Activated gamma-delta T cell treated with anti-CD3 and anti-CD28 coated beads, Interleukin-2, amount 50 U/mL, for 16 hours (primary cell): Measurements from ENCODE around the gene C1QTNF4.
A peak's percentile ranks its signal among the peaks of the same experiment; 100 is the strongest.

Source experiments
- DNase-seq: peaks from one replicate; pipeline ENCODE4 v3.0.0-alpha.2; 2020; ENCODE audit warnings: low read depth

The C1QTNF4 gene

DNA sequence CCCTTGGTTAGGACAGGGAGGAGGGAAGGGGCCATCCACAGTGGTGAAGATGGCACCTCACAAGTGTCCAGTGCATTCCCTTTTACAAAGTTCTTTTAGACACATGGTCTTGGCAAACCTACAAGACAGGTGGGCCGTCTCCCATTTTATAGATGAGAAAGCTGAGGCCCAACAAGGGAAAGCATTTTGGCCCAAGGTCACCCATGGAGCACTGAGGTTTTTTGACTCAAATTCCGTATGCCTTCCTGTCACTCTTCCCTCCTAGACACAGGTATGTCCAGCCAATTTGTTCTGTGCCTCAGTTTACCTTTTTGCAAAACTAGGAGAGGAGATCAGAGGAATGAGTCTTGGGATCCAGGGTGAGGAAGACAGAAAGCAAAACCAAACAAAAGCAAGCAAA lies 1.2 kb downstream of the C1QTNF4 start:
- DNase-seq: no peak

DNA sequence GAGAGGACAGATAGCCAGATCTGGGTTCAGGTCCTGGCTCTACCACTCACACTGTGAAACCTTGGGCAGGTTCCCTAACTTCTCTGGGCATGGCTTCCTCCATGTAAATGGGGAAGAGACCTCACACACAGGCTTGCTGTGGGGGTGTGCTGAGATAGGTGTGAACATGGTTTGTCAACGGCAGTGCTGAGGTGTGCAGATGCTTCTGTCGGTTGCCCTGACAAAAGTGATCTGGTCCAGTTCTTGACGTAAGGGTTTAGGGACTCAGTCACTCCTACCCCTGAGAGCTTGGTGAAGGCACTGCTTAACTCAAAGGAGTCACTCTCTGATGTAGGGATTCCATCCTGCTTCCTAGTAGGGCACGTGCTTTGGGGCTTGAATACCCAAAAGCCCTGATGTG lies 2.0 kb downstream of the C1QTNF4 start:
- DNase-seq: no peak

DNA sequence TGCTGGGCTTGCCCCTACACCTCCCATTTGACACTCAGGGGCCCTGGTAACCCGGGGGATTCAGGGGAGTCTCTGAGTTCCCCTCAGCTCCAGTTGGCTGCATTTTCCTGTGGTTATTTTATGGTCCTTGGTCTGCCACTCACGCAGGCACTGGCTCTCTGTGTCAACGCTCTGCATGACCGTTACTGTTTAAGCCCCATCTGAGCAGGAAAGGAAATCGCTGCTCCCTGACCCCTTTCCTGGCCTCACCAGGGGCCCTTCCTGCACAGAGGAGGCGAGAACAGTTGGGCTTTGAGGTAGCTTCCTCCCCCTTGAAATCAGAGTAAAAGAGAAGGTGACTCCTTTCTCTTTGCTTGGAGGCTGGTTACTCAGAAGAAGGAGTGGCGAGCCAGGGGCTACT lies 2.4 kb downstream of the C1QTNF4 start:
- no peak for DNase-seq

DNA sequence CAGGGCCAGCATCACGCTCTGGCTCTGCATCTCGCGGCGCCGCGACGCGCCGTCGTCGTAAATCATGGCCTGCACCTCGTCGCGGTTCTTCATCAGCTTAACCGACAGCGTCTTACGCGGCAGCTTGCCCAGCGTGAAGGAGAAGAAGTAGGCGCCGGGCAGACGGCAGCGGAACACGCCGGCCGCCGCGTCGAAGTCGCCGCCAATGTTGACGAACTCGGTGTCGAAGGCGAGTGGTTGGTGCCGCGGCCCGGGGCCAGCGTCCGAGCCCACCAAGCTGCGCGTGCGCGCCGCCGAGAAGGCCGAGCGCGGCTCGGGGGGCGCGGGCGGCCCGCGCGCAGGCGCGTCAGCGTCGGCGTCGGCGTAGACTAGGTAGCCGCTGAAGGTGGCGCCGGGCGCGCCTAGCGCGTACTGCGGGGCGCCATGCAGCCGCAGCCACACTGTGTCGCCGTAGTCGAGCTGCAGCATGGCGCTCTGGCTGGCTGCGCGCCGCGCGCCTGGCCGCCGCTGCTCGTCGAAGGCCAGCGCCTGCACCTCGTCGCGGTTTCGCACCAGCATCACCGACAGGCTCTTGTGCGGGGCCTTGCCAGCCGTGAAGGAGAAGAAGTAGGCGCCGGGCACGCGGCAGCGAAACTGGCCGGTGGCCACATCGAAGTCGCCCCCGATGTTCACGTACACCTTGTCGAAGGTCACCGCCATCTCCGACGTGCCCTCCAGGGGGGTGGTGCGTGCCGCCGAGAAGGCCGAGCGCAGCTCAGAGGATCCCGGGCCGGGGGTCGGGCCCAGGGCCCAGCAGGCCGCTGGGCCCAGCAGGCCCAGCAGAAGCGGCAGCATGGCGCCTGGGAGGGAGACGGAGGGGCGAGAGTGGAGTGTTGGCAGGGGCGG lies 4.0 kb downstream of the C1QTNF4 start:
- DNase-seq: no peak

GRCh38 chr11:47589584-47589976 lies 4.6 kb downstream of the C1QTNF4 start:
- no peak for DNase-seq

GRCh38 chr11:47589118-47589517 lies 5.1 kb downstream of the C1QTNF4 start:
- DNase-seq: no peak

- DNase-seq: no peak
These were observed 6.4 kb downstream of the C1QTNF4 start for GRCh38 chr11:47587723-47588326.

GRCh38 chr11:47587039-47587716 lies 7.0 kb downstream of the C1QTNF4 start:
- no peak for DNase-seq

- DNase-seq: no peak
These were observed 7.9 kb downstream of the C1QTNF4 start, which contains the start of gene FAM180B for GRCh38 chr11:47586098-47586855. Gene FAM180B, plus strand, starts transcription at chr11:47586678. Its CDS starts 91 bp downstream, at chr11:47586769.

DNA sequence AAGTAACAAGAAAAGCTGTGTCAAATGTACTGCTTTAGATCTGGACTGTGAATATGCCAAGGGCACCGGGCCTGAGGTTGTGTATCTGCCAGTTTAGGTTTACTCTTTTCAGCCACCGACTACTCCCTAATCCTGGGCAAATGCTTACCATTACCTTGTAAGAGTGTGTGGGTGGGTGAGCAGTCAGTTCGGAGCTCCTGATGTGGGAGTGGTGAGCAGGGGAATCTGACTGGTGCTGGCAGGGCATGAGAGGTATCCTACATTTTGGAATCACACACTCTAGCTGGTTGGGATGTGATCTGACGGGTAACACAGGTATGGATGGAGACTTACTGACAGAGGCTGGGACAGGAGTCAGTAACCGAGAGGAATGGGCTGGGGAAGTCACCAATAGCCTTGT lies 10.4 kb downstream of the C1QTNF4 start:
- no peak for DNase-seq

GRCh38 chr11:47578524-47579494 lies 15.4 kb downstream of the C1QTNF4 start, which contains the start of the genes KBTBD4 and NDUFS3:
Gene KBTBD4, minus strand, starts transcription at chr11:47578970. Its CDS starts 19 bp downstream, at chr11:47578951.
Gene NDUFS3, plus strand, starts transcription at chr11:47579074. Its CDS starts 18 bp downstream, at chr11:47579092.
- DNase-seq: peak; percentile 82

DNA sequence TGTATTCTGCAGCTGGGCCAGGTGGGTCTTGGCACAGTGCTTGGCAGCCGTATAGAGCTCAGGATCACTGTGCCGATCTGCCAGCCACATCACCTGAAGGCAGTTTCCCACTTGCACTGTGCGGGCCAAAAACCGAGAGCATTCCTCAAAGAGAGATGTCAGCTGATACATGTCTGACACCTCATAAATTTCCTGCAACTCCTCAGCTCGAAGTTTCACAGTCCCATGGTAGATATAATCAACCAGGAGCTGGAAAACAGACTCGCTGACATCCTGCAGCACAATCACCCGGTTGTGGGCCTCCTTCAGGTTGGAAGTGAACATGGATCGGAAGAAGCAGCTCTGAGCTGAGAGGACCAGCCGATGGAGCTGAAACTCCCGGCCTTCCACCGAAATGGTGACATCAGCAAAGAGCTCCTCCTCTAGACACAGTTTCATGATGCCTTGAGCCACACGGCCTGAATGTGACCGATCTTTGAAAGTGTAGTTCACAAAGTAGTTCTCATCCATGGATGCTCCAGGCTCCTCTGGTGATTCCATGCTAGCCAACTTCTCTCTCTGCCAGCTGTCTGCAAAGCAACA lies 16.7 kb downstream of the C1QTNF4 start:
- no peak for DNase-seq

DNA sequence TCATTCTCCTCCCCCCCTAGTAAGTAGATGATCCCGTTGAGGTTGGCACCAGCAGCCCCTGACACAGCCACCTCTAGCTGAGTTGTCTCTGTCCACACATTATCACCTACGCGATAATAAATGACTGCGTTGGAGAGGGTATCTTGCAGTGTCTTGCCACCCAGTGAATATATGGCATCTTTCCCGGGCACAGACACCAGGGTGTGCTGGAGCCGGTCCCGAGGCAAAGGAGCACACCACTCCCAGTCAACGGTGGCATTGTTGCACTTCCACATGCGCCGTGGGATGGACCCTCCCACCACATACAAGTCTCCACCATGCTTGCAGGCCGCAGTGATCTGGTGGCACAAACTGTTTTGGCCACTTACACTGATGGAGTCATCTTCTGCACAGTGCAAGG lies 20.9 kb downstream of the C1QTNF4 start:
- no peak for DNase-seq

DNA sequence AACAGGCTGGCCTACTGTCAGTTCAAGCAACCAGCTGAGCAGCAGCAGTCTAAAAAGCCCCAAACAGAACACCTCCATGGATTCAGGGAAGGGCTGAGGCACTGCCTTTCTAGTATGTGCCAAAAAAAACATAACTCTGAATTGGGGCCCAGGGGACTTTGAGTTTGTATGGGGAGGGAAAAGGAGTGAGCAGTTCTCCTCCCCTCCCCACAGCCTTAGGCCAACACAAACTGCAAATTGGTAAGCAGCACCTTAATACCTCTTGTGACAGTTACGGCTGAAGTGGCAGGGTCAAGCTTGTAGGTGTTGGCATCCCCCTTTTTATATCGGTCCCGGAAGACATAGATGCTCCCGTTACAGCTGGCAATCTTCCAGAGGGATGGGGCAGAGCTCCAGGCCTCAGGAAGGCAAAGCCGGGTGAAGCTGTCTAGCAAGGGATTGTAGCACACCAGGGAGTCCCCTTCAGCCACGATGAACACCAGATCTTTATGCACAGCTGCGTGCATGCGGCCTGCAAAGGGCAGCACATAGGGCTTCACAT lies 21.4 kb downstream of the C1QTNF4 start:
- no peak for DNase-seq

GRCh38 chr11:47571895-47572294 lies 22.3 kb downstream of the C1QTNF4 start:
- no peak for DNase-seq

DNA sequence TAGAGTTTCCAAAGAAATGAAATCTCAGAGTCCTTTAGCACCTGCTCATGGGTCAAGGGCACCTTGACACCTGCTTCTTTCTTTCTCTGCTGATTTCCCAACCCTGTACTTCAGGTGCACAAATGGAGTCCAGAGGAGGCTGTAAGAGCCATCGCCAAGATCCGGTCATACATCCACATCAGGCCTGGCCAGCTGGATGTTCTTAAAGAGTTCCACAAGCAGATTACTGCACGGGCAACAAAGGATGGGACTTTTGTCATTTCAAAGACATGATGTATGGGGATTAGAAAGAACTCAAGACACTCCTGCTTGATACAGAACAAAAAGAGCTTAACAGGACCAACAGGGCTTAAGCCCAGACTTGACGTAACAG lies 22.9 kb downstream of the C1QTNF4 start:
- DNase-seq: no peak

DNA sequence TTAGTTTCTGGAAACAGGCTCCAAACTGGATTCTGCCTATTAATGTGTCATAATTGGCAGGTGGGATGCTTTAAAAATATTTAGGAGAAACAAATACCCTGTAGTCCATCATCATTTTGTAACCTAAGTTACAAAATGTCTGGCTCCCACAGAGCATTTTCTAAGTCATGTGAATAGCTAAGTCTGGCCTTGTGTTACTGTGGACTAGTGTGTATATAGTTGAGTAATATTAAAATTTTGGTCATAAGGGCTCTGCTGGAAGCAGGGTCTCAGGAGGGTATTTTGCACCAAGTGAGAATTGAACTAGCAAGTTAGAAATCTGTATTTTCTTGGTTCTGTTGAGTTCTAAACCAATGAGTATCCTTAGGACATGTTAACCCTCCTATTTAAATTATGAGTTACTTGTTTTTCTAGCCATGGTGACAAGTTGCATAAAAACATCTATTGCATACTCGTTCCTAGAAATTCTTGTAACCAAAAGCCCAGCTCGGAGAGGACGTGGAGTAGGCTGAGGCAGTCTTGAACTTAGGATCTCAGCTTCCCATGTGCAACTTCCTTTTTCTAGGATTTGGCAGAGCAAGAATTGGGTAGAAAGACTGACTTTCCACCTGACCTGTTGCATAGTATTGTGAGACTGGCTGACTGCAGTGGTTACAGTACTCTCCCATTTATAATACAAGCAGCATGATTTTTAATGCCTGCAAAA lies 23.4 kb downstream of the C1QTNF4 start:
- DNase-seq: no peak

GRCh38 chr11:47569646-47570045 lies 24.6 kb downstream of the C1QTNF4 start:
- no peak for DNase-seq

DNA sequence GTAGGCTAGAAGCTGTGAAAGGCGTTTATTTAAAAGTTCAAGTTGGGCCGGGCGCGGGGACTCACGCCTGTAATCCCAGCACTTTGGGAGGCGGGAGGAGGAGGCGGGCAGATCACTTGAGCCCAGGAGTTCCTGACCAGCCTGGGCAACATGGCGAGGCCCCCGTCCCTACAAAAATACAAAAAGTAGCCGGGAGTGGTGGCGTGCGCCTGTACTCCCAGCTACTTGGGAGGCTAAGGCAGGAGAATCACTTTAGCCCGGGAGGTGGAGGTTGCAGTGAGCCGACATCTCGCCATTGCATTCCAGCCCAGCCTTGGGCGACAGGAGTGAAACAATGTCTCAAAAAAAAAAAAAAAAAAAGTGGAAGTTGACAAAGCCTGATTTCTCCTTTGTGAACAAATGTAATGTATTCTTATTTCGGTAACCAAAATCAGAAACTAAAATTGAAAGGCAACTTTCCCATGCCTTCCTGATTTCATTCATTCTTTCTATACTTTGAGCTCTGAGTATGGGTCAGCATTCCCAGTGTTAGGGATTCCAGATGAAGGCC lies 28.0 kb downstream of the C1QTNF4 start:
- DNase-seq: peak; percentile 5
